DMS53 (cell line): ENCODE results near the gene MARS1.

ENCODE experiments used
- DNase-seq: peaks from one replicate; lab custom pipeline; 2025; lab: John Stamatoyannopoulos, UW

The MARS1 gene

GRCh38 chr12:57458665-57459054, 29.2 kb upstream of the MARS1 start:
- no peak for DNase-seq

- DNase-seq: peak; percentile 97
These were observed 28.7 kb upstream of the MARS1 start for GRCh38 chr12:57459055-57459749.

- DNase-seq: peak; percentile 56
These were observed 28.0 kb upstream of the MARS1 start, which contains the start of gene GLI1 for GRCh38 chr12:57459750-57460467. Gene GLI1, plus strand, starts transcription at chr12:57459785. Its CDS starts 3,907 bp downstream, at chr12:57463692.

- peak; percentile 56 for DNase-seq
These were observed 27.4 kb upstream of the MARS1 start for GRCh38 chr12:57460468-57460784.

GRCh38 chr12:57460841-57461275, 27.0 kb upstream of the MARS1 start:
- DNase-seq: no peak

GRCh38 chr12:57461276-57461916, 26.5 kb upstream of the MARS1 start:
- peak; percentile 50 for DNase-seq

GRCh38 chr12:57461917-57462250, 26.0 kb upstream of the MARS1 start:
- DNase-seq: peak; percentile 50

GRCh38 chr12:57462251-57462911, 25.5 kb upstream of the MARS1 start:
- DNase-seq: peak; percentile 98

GRCh38 chr12:57462912-57463253, 25.0 kb upstream of the MARS1 start:
- DNase-seq: no peak

GRCh38 chr12:57464569-57464968, 23.3 kb upstream of the MARS1 start:
- no peak for DNase-seq

- no peak for DNase-seq
These were observed 22.7 kb upstream of the MARS1 start for GRCh38 chr12:57465030-57465746.

- no peak for DNase-seq
These were observed 21.9 kb upstream of the MARS1 start for GRCh38 chr12:57465747-57466505.

GRCh38 chr12:57467212-57467874, 20.5 kb upstream of the MARS1 start:
- no peak for DNase-seq

GRCh38 chr12:57467915-57468314, 20.0 kb upstream of the MARS1 start:
- no peak for DNase-seq

GRCh38 chr12:57469296-57470164, 18.3 kb upstream of the MARS1 start:
- no peak for DNase-seq

- no peak for DNase-seq
These were observed 17.4 kb upstream of the MARS1 start for GRCh38 chr12:57470286-57470969.

GRCh38 chr12:57470970-57471656, 16.8 kb upstream of the MARS1 start:
- no peak for DNase-seq

- no peak for DNase-seq
These were observed 16.2 kb upstream of the MARS1 start for GRCh38 chr12:57471661-57472060.

GRCh38 chr12:57472391-57472790, 15.5 kb upstream of the MARS1 start:
- no peak for DNase-seq
